ENCODE measurements around the gene FUT1. TPM values are rescaled to one million over a fixed set of nuclear protein-coding genes. Genes with fewer than 3 reads are reported as not detected.
A peak's percentile ranks its signal among the peaks of the same experiment; 100 is the strongest.

FUT1 gene
- total and polyA plus RNA-seq, 9 of the 15 experiments (the other 6 are each of a cell fraction or from before 2014, with no cell fraction given), result 2.3 to 18.5 (median 8.8) TPM

DNA sequence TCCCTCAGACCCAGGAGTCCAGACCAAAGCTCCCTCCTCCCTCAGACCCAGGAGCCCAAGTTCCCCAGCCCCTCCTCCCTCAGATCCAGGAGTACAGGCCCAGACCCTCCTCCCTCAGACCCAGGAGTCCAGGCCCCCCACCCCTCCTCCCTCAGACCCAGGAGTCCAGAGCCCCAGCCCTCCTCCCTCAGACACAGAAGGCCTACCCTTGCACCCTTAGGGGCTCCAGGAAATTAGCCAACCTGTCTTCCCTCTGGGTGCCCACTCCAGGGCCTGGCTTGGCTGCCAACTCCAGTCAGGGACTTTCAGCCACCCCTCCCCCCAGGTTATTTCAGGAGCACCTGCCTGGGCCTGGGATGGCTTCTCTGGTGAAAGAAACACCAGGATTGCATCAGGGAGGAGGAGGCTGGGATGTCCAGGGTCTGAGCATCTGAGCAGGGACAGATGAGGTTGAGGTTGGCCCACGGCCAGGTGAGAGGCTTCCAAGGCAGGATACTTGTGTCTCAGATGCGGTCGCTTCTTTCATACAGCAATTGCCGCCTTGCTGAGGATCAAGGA, 2.7 kb upstream of the FUT1 start, which contains the start of gene FGF21 (continued):
- TF ChIP-seq MECOM (CRISPR knock-in tag; IDR thresholded peaks at IDR 0.05), result peak; percentile 85
- no peak for TF ChIP-seq CHD1 (IDR thresholded peaks at IDR 0.05; ENCODE audit: low read length)
- TF ChIP-seq ZNF79 (CRISPR knock-in tag; IDR thresholded peaks at IDR 0.05; ENCODE audit: low read depth), result no peak
- TF ChIP-seq ZNF121 (CRISPR knock-in tag; conservative IDR thresholded peaks at IDR 0.05), result no peak
- peak in 1 of 2 experiments; percentile 26; a peak in 1 of 4 replicates for TF ChIP-seq NRF1 (conservative IDR thresholded peaks at IDR 0.05 in 1 of 2, IDR thresholded peaks at IDR 0.05 in 1 of 2)
- no peak for TF ChIP-seq BRD9 (IDR thresholded peaks at IDR 0.05; ENCODE audit: low read depth, partially characterized antibody)
- TF ChIP-seq CTBP1 (IDR thresholded peaks at IDR 0.05; ENCODE audit: borderline replicate concordance), result peak; percentile 92
- TF ChIP-seq NELFE (IDR thresholded peaks at IDR 0.05; ENCODE audit: insufficient read depth, insufficient read length), result no peak
- TF ChIP-seq ZNF561 (CRISPR knock-in tag; conservative IDR thresholded peaks at IDR 0.05), result no peak
- peak; percentile 41; the same call in 1 of the 2 replicates for TF ChIP-seq ZNF436 (CRISPR knock-in tag; IDR thresholded peaks at IDR 0.05)
- TF ChIP-seq CREB5 (CRISPR knock-in tag; IDR thresholded peaks at IDR 0.05), result no peak
- no peak for TF ChIP-seq SMAD3 (CRISPR knock-in tag; conservative IDR thresholded peaks at IDR 0.05)
- TF ChIP-seq ZFP36 (IDR thresholded peaks at IDR 0.05; ENCODE audit: low read depth, low read length, partially characterized antibody), result peak; percentile 89
- TF ChIP-seq ZSCAN32 (CRISPR knock-in tag; IDR thresholded peaks at IDR 0.05), result no peak
- TF ChIP-seq SAFB (IDR thresholded peaks at IDR 0.05; ENCODE audit: borderline replicate concordance, low read depth, low read length), result no peak
- TF ChIP-seq EHMT2 (IDR thresholded peaks at IDR 0.05), result no peak
- TF ChIP-seq, protein P1, sequence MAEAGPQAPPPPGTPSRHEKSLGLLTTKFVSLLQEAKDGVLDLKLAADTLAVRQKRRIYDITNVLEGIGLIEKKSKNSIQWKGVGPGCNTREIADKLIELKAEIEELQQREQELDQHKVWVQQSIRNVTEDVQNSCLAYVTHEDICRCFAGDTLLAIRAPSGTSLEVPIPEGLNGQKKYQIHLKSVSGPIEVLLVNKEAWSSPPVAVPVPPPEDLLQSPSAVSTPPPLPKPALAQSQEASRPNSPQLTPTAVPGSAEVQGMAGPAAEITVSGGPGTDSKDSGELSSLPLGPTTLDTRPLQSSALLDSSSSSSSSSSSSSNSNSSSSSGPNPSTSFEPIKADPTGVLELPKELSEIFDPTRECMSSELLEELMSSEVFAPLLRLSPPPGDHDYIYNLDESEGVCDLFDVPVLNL (CRISPR knock-in tag; IDR thresholded peaks at IDR 0.05; ENCODE audit: low read depth), result no peak
- no peak for TF ChIP-seq TAF9B (IDR thresholded peaks at IDR 0.05; ENCODE audit: partially characterized antibody)
- no peak for TF ChIP-seq TAF7 (tag; IDR thresholded peaks at IDR 0.05)
- TF ChIP-seq RREB1 (CRISPR knock-in tag; IDR thresholded peaks at IDR 0.05), result no peak
- TF ChIP-seq MED1 (CRISPR knock-in tag; IDR thresholded peaks at IDR 0.05; ENCODE audit: borderline replicate concordance), result no peak
- no peak for TF ChIP-seq ASH1L (IDR thresholded peaks at IDR 0.05; ENCODE audit: borderline replicate concordance, low read depth, partially characterized antibody)

Data from K562 (cell line).